Measurements from ENCODE around the gene NCR1. TPM values are rescaled to one million over a fixed set of nuclear protein-coding genes. Genes with fewer than 3 reads are reported as not detected.

Gene NCR1, protein sequence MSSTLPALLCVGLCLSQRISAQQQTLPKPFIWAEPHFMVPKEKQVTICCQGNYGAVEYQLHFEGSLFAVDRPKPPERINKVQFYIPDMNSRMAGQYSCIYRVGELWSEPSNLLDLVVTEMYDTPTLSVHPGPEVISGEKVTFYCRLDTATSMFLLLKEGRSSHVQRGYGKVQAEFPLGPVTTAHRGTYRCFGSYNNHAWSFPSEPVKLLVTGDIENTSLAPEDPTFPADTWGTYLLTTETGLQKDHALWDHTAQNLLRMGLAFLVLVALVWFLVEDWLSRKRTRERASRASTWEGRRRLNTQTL
- 0.72 and 0.91 TPM in 2 replicates for total RNA-seq (2014; rRNA removed; shearing (Covaris generic))

DNA sequence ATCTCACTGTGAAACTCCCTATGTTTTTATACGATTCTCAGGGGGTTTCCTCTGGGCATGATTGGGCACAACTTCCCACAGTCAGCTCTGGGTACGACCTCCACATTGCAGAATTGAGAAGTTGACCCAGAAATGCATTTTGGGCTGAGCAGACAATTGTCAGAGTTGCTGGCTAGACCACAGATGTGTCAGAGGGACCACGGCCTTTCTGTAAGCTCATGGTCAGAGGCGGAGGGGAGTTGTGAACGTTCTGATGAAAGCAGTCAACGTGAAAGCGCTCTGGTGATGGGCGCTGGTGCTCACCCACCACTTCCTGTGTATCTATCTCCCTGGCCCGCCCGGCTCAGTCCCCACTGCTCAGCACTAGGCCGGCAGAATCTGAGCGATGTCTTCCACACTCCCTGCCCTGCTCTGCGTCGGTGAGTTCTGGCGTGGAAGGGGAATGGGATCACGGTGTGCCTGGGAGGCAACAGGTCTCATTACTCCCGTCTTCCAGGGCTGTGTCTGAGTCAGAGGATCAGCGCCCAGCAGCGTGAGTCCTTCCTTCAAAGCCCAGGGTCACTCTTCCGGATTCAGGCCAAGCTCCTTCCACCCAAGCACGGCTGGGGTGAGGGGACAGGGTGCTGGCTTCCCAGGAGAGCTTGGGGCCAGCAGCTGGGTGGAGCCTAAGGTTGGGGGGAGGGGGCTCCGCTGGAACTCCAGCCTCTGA, at the start of gene NCR1:
NCR1 (plus strand) TSS at position 346 of the 709 bp plus-strand sequence; CDS start at position 386, 40 bp downstream.

DNA sequence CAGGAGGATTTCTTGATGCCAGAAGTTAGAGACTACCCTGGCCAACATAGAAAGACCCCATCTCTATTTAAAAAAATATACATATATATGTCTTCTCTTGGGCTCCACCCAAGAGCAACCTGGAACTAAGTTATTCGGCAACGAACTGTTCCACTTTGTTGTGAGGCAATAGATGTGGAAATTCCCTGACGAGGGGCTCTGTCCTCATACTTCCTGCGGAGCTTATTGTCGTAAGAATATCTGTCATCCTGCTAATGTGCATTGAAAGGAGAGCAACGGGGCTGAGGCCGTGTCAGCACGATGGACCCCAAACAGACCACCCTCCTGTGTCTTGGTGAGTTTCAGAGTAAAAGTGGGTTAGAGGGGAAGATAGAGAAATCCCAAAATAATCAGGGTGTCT, 32.0 kb upstream of the NCR1 start, which contains the start of gene FCAR:
FCAR (plus strand) TSS at position 246 of the 400 bp plus-strand sequence; CDS start at position 301, 55 bp downstream.

DNA sequence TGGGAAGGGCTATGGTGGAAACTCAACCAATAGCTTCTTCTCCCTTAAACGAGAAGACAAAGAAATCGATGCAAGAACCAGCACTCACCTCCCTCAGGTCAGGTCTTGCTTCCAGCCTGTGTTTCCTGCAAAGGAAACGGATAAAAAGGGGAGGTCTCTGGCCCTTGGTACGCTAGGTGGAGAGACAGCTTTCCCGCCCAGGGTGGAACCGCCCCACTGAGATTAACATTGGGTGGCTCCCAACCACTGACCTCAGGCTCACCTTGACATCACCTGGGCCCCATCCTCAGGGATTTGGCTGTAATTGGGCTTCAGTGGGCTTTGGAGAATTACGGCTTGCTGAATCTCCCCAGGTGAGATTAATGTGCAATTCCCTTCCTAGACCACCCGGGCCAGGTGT, 41.4 kb downstream of the NCR1 start, which contains the start of gene NLRP7:
NLRP7 (minus strand) TSS at position 150 of the 400 bp plus-strand sequence.

Small RNAs within 50 kb of the gene (small RNA-seq; reads per million reads assigned to genes)
- gene AC011476.8: not detected
- gene RNU6-222P: not detected

Other genes with a start within 250 kb of the NCR1 start
- not detected in 2 replicates for gene LILRB4, start 243.2 kb upstream of the NCR1 start, total RNA-seq (2014; rRNA removed; shearing (Covaris generic))
- gene KIR3DL3, start 181.7 kb upstream of the NCR1 start, total RNA-seq (2014; rRNA removed; shearing (Covaris generic)): not detected in 2 replicates
- not detected in 2 replicates for gene KIR2DL3, start 167.6 kb upstream of the NCR1 start, total RNA-seq (2014; rRNA removed; shearing (Covaris generic))
- gene KIR2DL1, start 136.4 kb upstream of the NCR1 start, total RNA-seq (2014; rRNA removed; shearing (Covaris generic)): not detected in 2 replicates
- not detected in 2 replicates for gene KIR2DL4, start 102.5 kb upstream of the NCR1 start, total RNA-seq (2014; rRNA removed; shearing (Covaris generic))
- not detected in 2 replicates for gene KIR3DL1, start 89.7 kb upstream of the NCR1 start, total RNA-seq (2014; rRNA removed; shearing (Covaris generic))
- not detected in 2 replicates for gene KIR2DS4, start 73.5 kb upstream of the NCR1 start, total RNA-seq (2014; rRNA removed; shearing (Covaris generic))
- gene KIR3DL2, start 55.7 kb upstream of the NCR1 start, total RNA-seq (2014; rRNA removed; shearing (Covaris generic)): not detected in 2 replicates
- not detected in 2 replicates for gene FCAR, start 31.9 kb upstream of the NCR1 start, total RNA-seq (2014; rRNA removed; shearing (Covaris generic))
- not detected in 2 replicates for gene NLRP7, start 41.4 kb downstream of the NCR1 start, total RNA-seq (2014; rRNA removed; shearing (Covaris generic))
- 1.2 and 4.1 TPM in 2 replicates for gene NLRP2, start 60.2 kb downstream of the NCR1 start, total RNA-seq (2014; rRNA removed; shearing (Covaris generic))
- gene GP6, start 132.1 kb downstream of the NCR1 start, total RNA-seq (2014; rRNA removed; shearing (Covaris generic)): not detected in 2 replicates
- 16.1 and 18.9 TPM in 2 replicates for gene RDH13, start 157.0 kb downstream of the NCR1 start, total RNA-seq (2014; rRNA removed; shearing (Covaris generic))
- 3.0 and 4.6 TPM in 2 replicates for gene EPS8L1, start 169.7 kb downstream of the NCR1 start, total RNA-seq (2014; rRNA removed; shearing (Covaris generic))
- gene PPP1R12C, start 211.5 kb downstream of the NCR1 start, total RNA-seq (2014; rRNA removed; shearing (Covaris generic)): 92.2 and 96.9 TPM in 2 replicates
- gene TNNT1, start 243.1 kb downstream of the NCR1 start, total RNA-seq (2014; rRNA removed; shearing (Covaris generic)): 82.8 and 83.9 TPM in 2 replicates

All from A375 (cell line).